T-helper 17 cell (primary cell): ENCODE measurements around the gene CCDC77. TPM values are rescaled to one million over a fixed set of nuclear protein-coding genes. Genes with fewer than 3 reads are reported as not detected.
"Not testable (repeated sequence)": the region's sequence is repeated elsewhere in the genome, so short reads cannot be mapped to it uniquely, and the experiment has no call there.

Experiments used
- ATAC-seq: fragments of 150-1000 bp; cut with Tn5 transposase; 2 replicates; pipeline ENCODE4 v1.10.0; 2021; ENCODE audit warnings: mild to moderate bottlenecking, moderate library complexity
- DNase-seq, 3 donors: peaks; one replicate each; pipeline versions ENCODE4 v3.0.0 to v3.0.0-alpha.2; 2020 to 2021
- H3K9me3 ChIP-seq: one replicate; pipeline ENCODE4 v1.7.0; 2013; ENCODE audit warnings: low read length, mild to moderate bottlenecking; ENCODE audit not compliant: control insufficient read depth, poor library complexity, severe bottlenecking
- H3K27ac Mint-ChIP-seq: one replicate; pipeline ENCODE4 v1.8.0; 2022; ENCODE audit warnings: mild to moderate bottlenecking, moderate library complexity, mixed read lengths
- H3K27me3 Mint-ChIP-seq: one replicate; pipeline ENCODE4 v1.8.0; 2022; ENCODE audit warnings: mixed read lengths
- H3K36me3 Mint-ChIP-seq: one replicate; pipeline ENCODE4 v1.8.0; 2022; ENCODE audit warnings: low read depth, mixed read lengths
- H3K4me1 Mint-ChIP-seq: one replicate; pipeline ENCODE4 v1.8.0; 2022; ENCODE audit warnings: mild to moderate bottlenecking, mixed read lengths
- H3K4me3 Mint-ChIP-seq: one replicate; pipeline ENCODE4 v1.8.0; 2022; ENCODE audit warnings: mild to moderate bottlenecking, moderate library complexity, mixed read lengths
- total RNA-seq, 4 donors: library from RNA in 2 of 4; stranded (reverse) in 2 of 4; gene quantifications; one replicate each; pipeline ENCODE4 v1.2.3 and lab custom pipeline; 2022 to 2026

CCDC77 gene
- 1 to 10 TPM; 5.6 to 8.4 TPM for total RNA-seq
- total RNA-seq (lab: John Stamatoyannopoulos, UW), result 10.5 to 13.3 reads per million in 2 donors

DNA sequence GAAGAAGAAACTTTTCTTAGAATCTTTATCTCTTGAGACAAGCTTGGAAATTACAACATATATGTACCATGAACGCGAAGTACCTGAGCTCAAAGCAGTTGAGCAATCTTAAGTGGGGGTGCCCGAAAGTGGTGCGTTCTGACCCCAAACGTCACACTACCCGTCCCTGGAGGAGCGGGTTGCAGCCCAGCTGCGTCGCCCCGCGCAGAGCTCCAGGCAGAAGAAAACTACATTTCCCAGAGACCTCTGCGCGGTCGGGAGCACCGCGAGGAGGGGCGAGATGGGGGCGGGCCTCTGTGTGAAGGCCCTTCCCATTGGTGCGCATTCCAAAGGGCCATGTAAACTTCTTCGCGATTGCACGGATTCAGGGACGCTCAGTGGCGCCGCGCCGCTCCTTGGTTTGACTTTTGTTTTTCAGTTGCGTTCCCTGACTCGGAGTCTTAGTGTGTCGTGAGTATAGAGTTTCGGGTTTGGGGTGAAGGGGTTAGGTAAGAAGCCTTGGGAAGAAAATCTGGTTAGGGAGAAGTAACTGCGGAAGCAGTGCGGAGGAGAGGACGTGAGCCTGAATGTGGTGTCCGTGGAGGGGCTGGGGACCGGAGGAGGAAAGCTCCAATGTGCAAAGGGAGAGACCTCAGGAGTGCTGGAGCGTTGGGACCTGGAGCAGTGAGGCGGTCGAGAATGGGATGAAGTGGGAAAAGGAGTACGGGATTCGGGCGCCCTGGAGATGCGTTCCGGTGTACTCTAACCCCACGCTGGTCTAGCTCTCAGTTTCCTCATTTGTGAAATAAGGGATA lies at the start of gene CCDC77:
Gene CCDC77, plus strand, starts transcription at position 410 of the 794 bp plus-strand sequence. CDS start 7,740 bp downstream, outside the sequence.
- Mint-ChIP-seq H3K27me3 (no peaks in the 10 kb centered on the region), H3K4me1 (peaks cover 5% of the 10 kb centered on the region), H3K4me3 (no peak within 1 kb of the TSS), H3K27ac (no peak within 1 kb of the TSS), H3K36me3 (peaks cover 7% of the 10 kb centered on the region)
- DNase-seq (peak; percentile 79 to 93 (median 89)), ATAC-seq (peak; percentile 100)
- H3K9me3 ChIP-seq, result no peaks in the 10 kb centered on the region

GRCh38 chr12:356276-356988 lies 45.0 kb upstream of the CCDC77 start:
- H3K4me3 Mint-ChIP-seq, result no peak overlapping the region
- ATAC-seq (no peak), DNase-seq (no peak)
- peak overlapping the region; percentile 34 for H3K27ac Mint-ChIP-seq
- no peaks in the 10 kb centered on the region for H3K9me3 ChIP-seq
- peaks cover 6% of the 10 kb centered on the region for H3K4me1 Mint-ChIP-seq
- H3K36me3 Mint-ChIP-seq, result peaks cover 12% of the 10 kb centered on the region
- H3K27me3 Mint-ChIP-seq, result no peaks in the 10 kb centered on the region

GRCh38 chr12:359091-359490 lies 42.4 kb upstream of the CCDC77 start:
- H3K27me3 Mint-ChIP-seq, result no peaks in the 10 kb centered on the region
- H3K9me3 ChIP-seq, result no peaks in the 10 kb centered on the region
- peaks cover 8% of the 10 kb centered on the region for H3K4me1 Mint-ChIP-seq
- H3K27ac Mint-ChIP-seq, result no peak overlapping the region
- peaks cover 16% of the 10 kb centered on the region for H3K36me3 Mint-ChIP-seq
- no peak overlapping the region for H3K4me3 Mint-ChIP-seq
- no peak for DNase-seq
- no peak for ATAC-seq

DNA sequence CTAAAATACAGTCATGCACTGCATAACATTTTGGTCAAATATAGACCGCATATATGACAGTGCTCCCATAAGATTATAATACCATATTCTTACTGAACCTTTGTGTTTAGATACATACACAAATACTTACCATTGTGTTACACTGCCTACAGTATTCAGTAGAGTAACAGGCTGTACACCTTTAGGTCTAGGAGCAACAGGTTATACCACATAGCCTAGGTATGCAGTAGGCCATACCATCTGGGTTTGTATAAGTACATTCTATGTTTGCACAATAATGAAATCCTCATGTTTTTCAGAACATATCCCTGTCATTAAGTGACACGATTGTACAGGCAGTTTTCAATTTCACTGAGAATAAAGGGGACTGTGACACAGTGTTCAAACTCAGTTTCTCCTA lies 34.6 kb upstream of the CCDC77 start:
- ATAC-seq, result no peak
- no peaks in the 10 kb centered on the region for H3K9me3 ChIP-seq

DNA sequence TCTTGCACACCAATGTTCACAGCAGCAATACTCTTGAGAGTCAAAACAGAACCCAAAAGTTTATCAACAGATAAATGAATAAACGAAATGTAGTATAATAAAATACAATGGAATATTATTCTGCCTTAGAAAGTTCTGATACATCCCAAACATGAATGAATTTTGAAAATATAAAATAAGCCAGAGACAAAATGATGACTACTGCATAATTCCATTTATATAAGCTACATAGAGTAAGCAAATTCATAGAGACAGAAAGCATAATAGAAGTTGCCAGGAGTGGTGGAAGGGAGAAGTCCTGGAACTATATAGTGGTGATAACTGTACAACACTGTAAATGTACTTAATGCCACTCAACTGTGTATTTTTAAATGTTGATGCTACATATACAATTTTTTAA lies 33.5 kb upstream of the CCDC77 start:
- no peak for DNase-seq
- H3K4me3 Mint-ChIP-seq, result no peak overlapping the region
- peaks cover 14% of the 10 kb centered on the region for H3K36me3 Mint-ChIP-seq
- no peaks in the 10 kb centered on the region for H3K9me3 ChIP-seq
- no peak for ATAC-seq
- no peaks in the 10 kb centered on the region for H3K27me3 Mint-ChIP-seq
- peaks cover 6% of the 10 kb centered on the region for H3K4me1 Mint-ChIP-seq
- no peak overlapping the region for H3K27ac Mint-ChIP-seq

More for the DNA sequence above, 34.6 kb upstream of the CCDC77 start:
- no peak overlapping the region for H3K27ac Mint-ChIP-seq
- H3K27me3 Mint-ChIP-seq, result no peaks in the 10 kb centered on the region
- peaks cover 16% of the 10 kb centered on the region for H3K36me3 Mint-ChIP-seq
- H3K4me1 Mint-ChIP-seq, result peaks cover 6% of the 10 kb centered on the region
- H3K4me3 Mint-ChIP-seq, result no peak overlapping the region
- DNase-seq, result no peak

DNA sequence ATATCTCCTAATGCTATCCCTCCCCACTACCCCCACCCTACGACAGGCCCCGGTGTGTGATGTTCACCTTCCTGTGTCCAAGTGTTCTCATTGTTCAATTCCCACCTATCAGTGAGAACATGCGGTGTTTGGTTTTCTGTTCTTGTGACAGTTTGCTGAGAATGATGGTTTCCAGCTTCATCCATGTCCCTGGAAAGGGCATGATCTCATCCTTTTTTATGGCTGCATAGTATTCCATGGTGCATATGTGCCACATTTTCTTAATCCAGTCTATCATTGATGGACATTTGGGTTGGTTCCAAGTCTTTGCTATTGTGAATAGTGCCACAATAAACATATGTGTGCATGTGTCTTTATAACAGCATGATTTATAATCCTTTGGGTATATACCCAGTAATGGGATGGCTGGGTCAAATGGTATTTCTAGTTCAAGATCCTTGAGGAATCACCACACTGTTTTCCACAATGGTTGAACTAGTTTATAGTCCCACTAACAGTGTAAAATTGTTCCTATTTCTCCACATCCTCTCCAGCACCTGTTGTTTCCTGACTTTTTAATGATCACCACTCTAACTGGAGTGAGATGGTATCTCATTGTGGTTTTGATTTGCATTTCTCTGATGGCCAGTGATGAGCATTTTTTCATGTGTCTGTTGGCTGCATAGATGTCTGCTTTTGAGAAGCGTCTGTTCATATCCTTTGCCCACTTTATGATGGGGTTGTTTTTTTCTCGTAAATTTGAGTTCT lies 30.5 kb upstream of the CCDC77 start:
- peaks cover 16% of the 10 kb centered on the region for H3K36me3 Mint-ChIP-seq
- not testable (repeated sequence) for H3K27me3 Mint-ChIP-seq, DNase-seq, H3K4me1 Mint-ChIP-seq, H3K27ac Mint-ChIP-seq, ATAC-seq, H3K9me3 ChIP-seq, H3K4me3 Mint-ChIP-seq

DNA sequence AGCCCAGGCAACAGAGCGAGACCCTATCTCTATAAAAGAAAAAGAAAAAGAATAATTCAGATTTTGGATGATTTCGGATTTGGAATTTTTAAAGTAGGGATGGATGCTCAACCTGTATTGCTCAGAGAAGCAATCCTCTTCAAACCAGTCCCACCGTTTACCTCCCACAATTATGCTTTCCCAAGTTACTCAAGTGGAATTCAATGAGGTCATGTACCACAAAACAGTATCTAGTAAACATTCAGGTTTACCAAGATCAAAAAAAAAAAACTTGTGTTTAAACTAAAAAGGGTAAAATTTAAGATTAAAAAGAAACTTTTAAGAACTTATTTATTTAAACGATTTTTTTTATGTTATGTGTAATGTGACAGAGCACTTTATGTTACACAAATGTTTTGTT lies 14.8 kb upstream of the CCDC77 start:
- H3K27ac Mint-ChIP-seq, result no peak overlapping the region
- no peak for ATAC-seq

DNA sequence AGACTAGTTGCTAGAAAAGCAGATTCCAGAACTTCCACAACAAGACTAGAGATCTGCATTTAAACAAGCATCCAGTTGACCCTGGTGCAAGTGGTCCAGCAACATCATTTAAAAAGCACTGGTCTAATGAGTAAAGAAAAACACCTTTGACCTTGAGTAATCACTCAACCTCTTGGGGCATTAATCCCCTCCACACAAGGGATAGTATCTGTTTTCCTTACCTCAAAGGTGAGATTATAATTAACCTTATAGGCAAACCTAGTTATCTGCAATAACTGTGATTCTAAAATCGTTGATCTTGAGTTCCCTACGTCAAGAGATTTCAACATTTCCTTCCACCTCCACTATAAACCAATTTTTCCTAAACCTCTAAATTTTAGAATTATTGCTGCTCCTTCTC lies 13.4 kb upstream of the CCDC77 start:
- Mint-ChIP-seq H3K27ac (peak overlapping the region; percentile 94), H3K4me1 (peaks cover 32% of the 10 kb centered on the region), H3K36me3 (peaks cover 5% of the 10 kb centered on the region), H3K27me3 (no peaks in the 10 kb centered on the region), H3K4me3 (peak overlapping the region; percentile 97)
- no peak for DNase-seq
- H3K9me3 ChIP-seq, result no peaks in the 10 kb centered on the region
- no peak for ATAC-seq

More for the DNA sequence above, 14.8 kb upstream of the CCDC77 start:
- DNase-seq, result no peak
- Mint-ChIP-seq H3K36me3 (peaks cover 5% of the 10 kb centered on the region), H3K4me1 (peaks cover 32% of the 10 kb centered on the region), H3K4me3 (peak overlapping the region; percentile 36), H3K27me3 (no peaks in the 10 kb centered on the region)
- H3K9me3 ChIP-seq, result no peaks in the 10 kb centered on the region

- H3K4me1 Mint-ChIP-seq, result peaks cover 32% of the 10 kb centered on the region
- ATAC-seq (peak; percentile 52), DNase-seq (peak; percentile 35 to 43 (median 37))
- H3K36me3 Mint-ChIP-seq, result peaks cover 5% of the 10 kb centered on the region
- H3K9me3 ChIP-seq, result no peaks in the 10 kb centered on the region
- H3K27me3 Mint-ChIP-seq, result no peaks in the 10 kb centered on the region
- H3K27ac Mint-ChIP-seq, result peak overlapping the region; percentile 94
- peak overlapping the region; percentile 97 for H3K4me3 Mint-ChIP-seq
Observed at GRCh38 chr12:388541-389141, 12.8 kb upstream of the CCDC77 start.

DNA sequence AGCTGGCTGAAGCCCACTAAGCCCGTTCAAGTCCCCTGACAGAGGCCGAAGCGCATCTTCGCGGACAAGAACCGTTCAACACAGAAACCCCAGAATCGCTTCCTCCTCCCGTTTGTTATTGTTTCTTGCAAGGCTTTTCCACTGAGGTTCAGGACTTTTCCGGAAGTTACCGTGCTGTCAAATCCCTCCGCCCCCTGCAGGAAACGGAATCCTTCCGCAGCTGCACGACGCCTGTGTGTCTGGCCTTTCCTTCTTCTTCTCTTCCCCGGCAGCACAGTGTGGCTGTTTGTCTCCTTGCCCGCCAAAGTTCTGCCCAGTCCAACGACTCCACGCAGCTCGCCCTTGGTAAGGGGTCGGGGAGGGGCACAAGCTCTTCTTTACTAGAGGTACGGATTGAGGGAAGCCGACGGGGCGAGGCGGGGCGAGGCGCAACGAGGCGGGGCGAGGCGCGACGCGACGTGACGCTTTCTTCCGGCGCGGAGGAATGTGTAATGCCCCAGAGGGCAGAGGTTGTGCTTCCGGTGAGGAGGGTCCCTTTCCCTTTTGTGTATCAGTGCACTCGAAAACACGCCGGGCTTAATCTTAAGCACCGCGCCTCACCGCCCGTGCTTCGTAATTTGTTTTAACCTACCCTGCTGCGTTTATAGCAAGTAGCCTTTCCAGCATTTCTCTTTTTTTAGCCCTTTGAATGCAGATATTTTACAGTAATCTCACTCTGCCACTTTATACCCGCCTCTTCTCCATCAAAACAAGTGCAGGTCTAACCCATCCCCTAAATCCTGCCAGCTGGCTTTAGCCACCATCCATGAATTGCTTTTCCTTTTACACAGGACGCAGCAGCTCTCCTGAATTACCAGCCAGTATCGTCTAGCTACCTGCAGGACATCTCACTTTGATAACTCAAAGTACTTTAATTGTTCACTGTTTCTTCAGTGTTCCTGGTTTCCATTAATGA lies 12.0 kb upstream of the CCDC77 start, which contains the start of gene KDM5A:
Gene KDM5A, minus strand, starts transcription at position 179 of the 955 bp plus-strand sequence. CDS start 229 bp downstream, outside the sequence.
- H3K9me3 ChIP-seq, result no peaks in the 10 kb centered on the region
- DNase-seq, result peak; percentile 82 to 85 (median 83)
- H3K4me1 Mint-ChIP-seq, result peaks cover 29% of the 10 kb centered on the region
- peak; percentile 92 for ATAC-seq
- peak within 1 kb of the TSS; percentile 94 for H3K27ac Mint-ChIP-seq
- no peaks in the 10 kb centered on the region for H3K27me3 Mint-ChIP-seq
- H3K4me3 Mint-ChIP-seq, result peak within 1 kb of the TSS; percentile 97
- H3K36me3 Mint-ChIP-seq, result peaks cover 5% of the 10 kb centered on the region

DNA sequence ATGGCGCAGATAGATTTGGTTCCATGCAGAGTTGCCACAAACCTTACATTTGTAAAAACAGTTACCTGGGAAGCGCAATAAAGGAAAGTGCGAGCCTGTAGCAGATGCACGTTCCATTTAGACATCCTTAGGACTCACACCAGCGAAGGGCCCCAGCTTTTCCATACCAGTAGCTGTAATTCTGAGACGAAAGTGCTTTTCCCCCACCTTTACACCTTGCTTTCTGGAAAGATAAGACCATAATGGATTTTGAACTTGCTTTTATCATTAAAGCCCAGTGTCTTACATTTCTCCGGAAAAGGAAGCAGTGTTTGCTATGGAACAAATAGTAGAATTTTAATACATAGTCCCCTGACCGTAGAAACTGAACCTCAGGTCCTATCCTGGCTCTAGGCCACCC lies 616 bp upstream of the CCDC77 start:
- peaks cover 4% of the 10 kb centered on the region for H3K36me3 Mint-ChIP-seq
- no peaks in the 10 kb centered on the region for H3K9me3 ChIP-seq
- H3K27me3 Mint-ChIP-seq, result no peaks in the 10 kb centered on the region
- ATAC-seq, result no peak
- no peak overlapping the region for H3K27ac Mint-ChIP-seq
- no peak for DNase-seq
- no peak overlapping the region for H3K4me3 Mint-ChIP-seq
- peaks cover 5% of the 10 kb centered on the region for H3K4me1 Mint-ChIP-seq

- no peak overlapping the region for H3K27ac Mint-ChIP-seq
- peaks cover 7% of the 10 kb centered on the region for H3K36me3 Mint-ChIP-seq
- no peaks in the 10 kb centered on the region for H3K27me3 Mint-ChIP-seq
- H3K9me3 ChIP-seq, result no peaks in the 10 kb centered on the region
- no peak for DNase-seq
- H3K4me1 Mint-ChIP-seq, result peaks cover 5% of the 10 kb centered on the region
- ATAC-seq, result no peak
- H3K4me3 Mint-ChIP-seq, result no peak overlapping the region
Observed at GRCh38 chr12:402029-402389, 565 bp downstream of the CCDC77 start.
